Breast epithelium (tissue), 3 donors: ENCODE measurements around the gene KLK15.

Experiments used
- POLR2A ChIP-seq: fragments of 450-650 bp; IDR thresholded peaks from one replicate; pipeline ENCODE4 v1.6.1; 2016; ENCODE audit warnings: antibody characterized with exemption, mild to moderate bottlenecking, moderate library complexity
- POLR2AphosphoS5 ChIP-seq, 3 donors: sonication (generic); formaldehyde crosslinking; IDR thresholded peaks; one replicate each; pipeline ENCODE4 v1.6.1; 2017; ENCODE audit warnings: antibody characterized with exemption in 3 of 3
- TF ChIP-seq, protein P1 (sequence below), 3 donors: fragments of 450-650 bp; IDR thresholded peaks; one replicate each; pipeline ENCODE4 v1.5.1; 2016 to 2017; ENCODE audit warnings: antibody characterized with exemption in 3 of 3, mild to moderate bottlenecking in 3 of 3, moderate library complexity in 3 of 3

DNA sequence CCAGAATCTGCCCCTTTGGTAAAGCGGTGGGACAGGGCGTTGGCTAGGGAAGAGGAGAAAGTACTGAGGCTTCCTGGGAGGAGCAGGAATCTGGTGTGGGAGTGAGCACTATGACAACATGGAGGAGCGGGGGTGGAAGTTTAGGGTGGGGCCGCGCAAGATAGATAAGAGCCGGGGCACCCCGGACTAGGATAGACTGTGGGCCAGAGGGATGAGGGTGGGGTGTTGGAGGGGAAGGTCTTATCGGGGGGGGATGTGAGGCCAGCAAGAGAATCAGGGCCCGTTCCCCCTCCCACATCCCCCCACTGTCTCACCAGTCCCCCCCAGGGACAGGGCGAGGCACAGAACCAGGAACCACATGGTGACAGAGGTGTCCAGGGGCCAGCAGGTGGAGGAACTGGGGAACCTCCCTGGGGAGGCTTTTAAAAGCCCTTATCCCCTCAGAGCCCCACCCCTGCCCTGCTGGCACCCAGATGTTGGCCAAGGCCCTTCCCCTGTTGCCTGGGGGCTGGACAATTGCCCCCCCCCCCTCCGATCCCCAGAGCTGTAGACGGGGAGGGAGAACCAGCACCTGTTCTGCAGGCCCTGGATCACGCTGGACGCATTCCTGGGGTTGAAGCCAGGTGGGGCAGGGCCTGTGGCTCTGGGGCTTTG lies 9.9 kb downstream of the KLK15 start, which contains the start of gene KLK1:
- no peak for TF ChIP-seq POLR2A
- TF ChIP-seq, protein P1, sequence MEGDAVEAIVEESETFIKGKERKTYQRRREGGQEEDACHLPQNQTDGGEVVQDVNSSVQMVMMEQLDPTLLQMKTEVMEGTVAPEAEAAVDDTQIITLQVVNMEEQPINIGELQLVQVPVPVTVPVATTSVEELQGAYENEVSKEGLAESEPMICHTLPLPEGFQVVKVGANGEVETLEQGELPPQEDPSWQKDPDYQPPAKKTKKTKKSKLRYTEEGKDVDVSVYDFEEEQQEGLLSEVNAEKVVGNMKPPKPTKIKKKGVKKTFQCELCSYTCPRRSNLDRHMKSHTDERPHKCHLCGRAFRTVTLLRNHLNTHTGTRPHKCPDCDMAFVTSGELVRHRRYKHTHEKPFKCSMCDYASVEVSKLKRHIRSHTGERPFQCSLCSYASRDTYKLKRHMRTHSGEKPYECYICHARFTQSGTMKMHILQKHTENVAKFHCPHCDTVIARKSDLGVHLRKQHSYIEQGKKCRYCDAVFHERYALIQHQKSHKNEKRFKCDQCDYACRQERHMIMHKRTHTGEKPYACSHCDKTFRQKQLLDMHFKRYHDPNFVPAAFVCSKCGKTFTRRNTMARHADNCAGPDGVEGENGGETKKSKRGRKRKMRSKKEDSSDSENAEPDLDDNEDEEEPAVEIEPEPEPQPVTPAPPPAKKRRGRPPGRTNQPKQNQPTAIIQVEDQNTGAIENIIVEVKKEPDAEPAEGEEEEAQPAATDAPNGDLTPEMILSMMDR (IDR thresholded peaks at IDR 0.05) = no peak
- no peak for TF ChIP-seq POLR2AphosphoS5 (IDR thresholded peaks at IDR 0.05)
